RWPE1 (cell line): ENCODE measurements around the gene PTPN7.

Experiments used
- CTCF ChIA-PET: fragments of 350-600 bp; sonication (Branson Sonifier 250); formaldehyde crosslinking; extraction: SDS; loops from one replicate; lab custom pipeline; 2021; lab: Yijun Ruan, JAX
- POLR2A ChIA-PET: fragments of 400-600 bp; formaldehyde crosslinking; extraction: SDS; loops from one replicate; lab custom pipeline; 2020; ENCODE audit warnings: antibody characterized with exemption; ENCODE audit not compliant: low non-redundant PET; lab: Yijun Ruan, JAX
- DNase-seq: peaks from one replicate; pipeline ENCODE4 v3.0.0; 2012; ENCODE audit warnings: low spot score
- H3K27ac ChIP-seq: fragments of 450-650 bp; 2 replicates; pipeline ENCODE4 v1.5.1; 2017
- CTCF ChIP-seq: fragments of 450-650 bp; conservative IDR thresholded peaks from 2 replicates; pipeline ENCODE4 v1.5.1; 2017; ENCODE audit warnings: low read depth, mild to moderate bottlenecking

Gene PTPN7

GRCh38 chr1:202130297-202130721 is 30.1 kb downstream of the PTPN7 start:
- H3K27ac ChIP-seq: 0 out of 2 replicates have a peak overlapping the region, but pooled peaks have one; percentile 24
- ChIA-PET POLR2A (no interaction called here), CTCF (interaction anchor here (0.6 to 4.0 kb wide), 6 partner anchors 11 to 235 kb away, joined by 3 to 23 read pairs (median 3); no protein-coding TSS in a partner anchor)
- TF ChIP-seq CTCF: no peak
- no peak for DNase-seq

GRCh38 chr1:202129453-202130296 is 30.7 kb downstream of the PTPN7 start:
- ChIA-PET POLR2A (interaction anchor here (0.5 kb wide), 1 partner anchor 10 kb away, joined by 5 read pairs; no protein-coding TSS in a partner anchor), CTCF (interaction anchor here (0.6 to 4.0 kb wide), 6 partner anchors 10 to 234 kb away, joined by 3 to 23 read pairs (median 4); no protein-coding TSS in a partner anchor)
- DNase-seq: no peak
- H3K27ac ChIP-seq: peak overlapping the region; percentile 14; the same call in 1 of the 2 replicates
- TF ChIP-seq CTCF: no peak

GRCh38 chr1:202127836-202128622 is 32.4 kb downstream of the PTPN7 start:
- POLR2A ChIA-PET: no interaction called here
- DNase-seq: no peak
- no peak for TF ChIP-seq CTCF
- CTCF ChIA-PET: interaction anchor here (0.6 to 2.2 kb wide), 3 partner anchors 9 to 680 kb away, joined by 3 to 11 read pairs (median 4); no protein-coding TSS in a partner anchor
- H3K27ac ChIP-seq: no peak overlapping the region

GRCh38 chr1:202127061-202127460 is 33.3 kb downstream of the PTPN7 start:
- ChIA-PET CTCF (no interaction called here), POLR2A (no interaction called here)
- DNase-seq: no peak

GRCh38 chr1:202126426-202126825 is 34.0 kb downstream of the PTPN7 start:
- POLR2A ChIA-PET: no interaction called here
- no peak overlapping the region for H3K27ac ChIP-seq
- no peak for TF ChIP-seq CTCF
- no peak for DNase-seq
- CTCF ChIA-PET: interaction anchor here (0.6 to 1.0 kb wide), 3 partner anchors 8 to 127 kb away, joined by 3 to 5 read pairs (median 3); no protein-coding TSS in a partner anchor

More at GRCh38 chr1:202127061-202127460, 33.3 kb downstream of the PTPN7 start:
- TF ChIP-seq CTCF: no peak
- no peak overlapping the region for H3K27ac ChIP-seq

GRCh38 chr1:202125611-202126010 is 34.8 kb downstream of the PTPN7 start:
- no peak for DNase-seq
- H3K27ac ChIP-seq: no peak overlapping the region
- ChIA-PET CTCF (interaction anchor here (0.6 to 1.3 kb wide), 6 partner anchors 9 to 230 kb away, joined by 3 to 5 read pairs (median 3); no protein-coding TSS in a partner anchor), POLR2A (interaction anchor here (0.7 kb wide), 1 partner anchor 13 kb away, joined by 5 read pairs; no protein-coding TSS in a partner anchor)
- TF ChIP-seq CTCF: no peak
